ENCODE results near the gene THSD7A. TPM values are rescaled to one million over a fixed set of nuclear protein-coding genes. Genes with fewer than 3 reads are reported as not detected.

Gene THSD7A
- total RNA-seq, 1 donor from 2014 or later = 1.5 TPM

GRCh38 chr7:11420049-11420448, 411.9 kb downstream of the THSD7A start:
- ATAC-seq = no peak
- no peak for DNase-seq (ENCODE audit: missing footprints)
- intact Hi-C loops (cut with DNase I) = no loop called here

DNA sequence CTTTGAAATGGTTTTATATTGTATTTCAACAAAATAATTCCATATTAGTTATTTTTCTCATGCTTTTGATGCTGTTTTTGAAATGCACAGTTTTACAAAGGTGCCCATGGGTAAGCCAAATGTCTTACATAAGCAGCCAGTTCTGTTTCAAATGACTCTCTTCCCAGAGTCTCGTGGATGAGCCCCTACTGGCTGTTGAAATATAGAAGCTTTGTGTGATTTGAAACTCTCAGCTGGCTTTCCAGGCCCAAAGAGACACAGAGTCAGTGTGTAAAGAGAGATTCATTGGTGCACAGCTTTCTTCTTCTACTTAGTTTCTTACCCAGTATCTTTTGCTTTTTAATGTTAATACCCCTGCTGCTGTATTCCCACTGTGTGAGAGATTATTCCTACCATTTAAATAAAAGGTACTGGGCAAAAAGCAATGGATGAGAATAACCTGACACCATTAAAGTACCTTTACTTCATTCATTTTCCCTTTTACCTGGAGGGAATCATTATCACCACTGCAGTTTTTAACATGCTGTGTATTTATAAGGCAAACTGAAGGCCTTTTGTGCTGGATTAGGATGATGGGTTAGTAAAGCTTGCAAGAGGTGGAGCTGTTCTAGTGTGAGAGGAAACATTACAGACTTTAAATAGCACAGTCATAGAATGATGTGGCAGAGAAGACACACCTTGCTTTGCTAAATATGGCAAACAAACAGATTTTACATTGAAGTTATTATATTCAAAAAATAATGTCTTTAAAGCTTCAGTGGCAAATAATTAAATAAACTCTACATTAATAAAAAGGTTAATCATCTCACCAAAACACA, 415.1 kb downstream of the THSD7A start:
- ATAC-seq (no peak), DNase-seq (ENCODE audit: missing footprints) (no peak)
- intact Hi-C loops (cut with DNase I) = no loop called here

DNA sequence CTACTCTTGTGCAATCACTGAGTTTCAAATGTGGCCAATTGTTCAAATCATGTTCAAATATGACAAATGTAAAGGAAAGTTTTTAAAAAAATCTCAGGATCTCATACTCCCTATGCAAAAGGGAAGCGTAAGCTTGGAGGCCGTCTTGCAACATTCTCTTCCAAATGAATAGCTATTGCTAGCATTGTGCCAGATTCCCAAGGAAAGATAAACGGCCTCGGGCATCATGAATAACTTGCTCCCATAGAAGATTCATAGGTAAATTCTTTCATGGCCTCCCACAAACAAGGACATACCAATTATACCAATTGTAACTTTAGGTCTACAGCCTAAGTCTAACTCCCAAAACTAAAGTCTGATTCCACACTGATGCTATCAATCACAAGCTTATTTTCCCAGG, 416.9 kb downstream of the THSD7A start:
- ATAC-seq (no peak), DNase-seq (ENCODE audit: missing footprints) (no peak)
- intact Hi-C loops (cut with DNase I) = no loop called here

DNA sequence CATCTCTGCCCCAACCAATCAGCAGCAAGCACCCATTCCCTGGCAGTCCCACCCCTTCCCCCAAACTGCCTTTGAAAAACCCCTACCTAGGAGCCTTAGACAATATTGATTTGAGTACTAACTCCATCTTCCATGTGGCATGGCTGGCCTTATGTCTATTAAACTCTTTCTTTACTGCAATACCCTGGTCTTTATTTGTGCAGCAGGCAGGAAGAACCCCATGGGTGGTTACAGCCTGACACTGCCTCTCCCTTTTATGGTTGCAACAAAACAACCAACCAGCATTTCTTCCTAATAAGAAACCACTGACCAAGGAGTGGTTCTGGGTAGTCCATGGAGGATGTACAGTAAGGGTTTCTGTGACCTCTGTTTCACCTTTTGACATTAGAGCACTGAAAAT, 418.1 kb downstream of the THSD7A start:
- ATAC-seq (no peak), DNase-seq (ENCODE audit: missing footprints) (no peak)
- intact Hi-C loops (cut with DNase I) = no loop called here

GRCh38 chr7:11412036-11412435, 420.0 kb downstream of the THSD7A start:
- intact Hi-C loops (cut with DNase I) = no loop called here
- ATAC-seq (no peak), DNase-seq (ENCODE audit: missing footprints) (no peak)

- ATAC-seq = no peak
- intact Hi-C loops (cut with DNase I) = no loop called here
- no peak for DNase-seq (ENCODE audit: missing footprints)
Measured at GRCh38 chr7:11410656-11411644, 421.0 kb downstream of the THSD7A start.

GRCh38 chr7:11404355-11404754, 427.6 kb downstream of the THSD7A start:
- intact Hi-C loops (cut with DNase I) = no loop called here

GRCh38 chr7:11403781-11404180, 428.2 kb downstream of the THSD7A start:
- no peak for ATAC-seq
- intact Hi-C loops (cut with DNase I) = no loop called here
- no peak for DNase-seq (ENCODE audit: missing footprints)

More at GRCh38 chr7:11404355-11404754, 427.6 kb downstream of the THSD7A start:
- ATAC-seq (no peak), DNase-seq (ENCODE audit: missing footprints) (no peak)

DNA sequence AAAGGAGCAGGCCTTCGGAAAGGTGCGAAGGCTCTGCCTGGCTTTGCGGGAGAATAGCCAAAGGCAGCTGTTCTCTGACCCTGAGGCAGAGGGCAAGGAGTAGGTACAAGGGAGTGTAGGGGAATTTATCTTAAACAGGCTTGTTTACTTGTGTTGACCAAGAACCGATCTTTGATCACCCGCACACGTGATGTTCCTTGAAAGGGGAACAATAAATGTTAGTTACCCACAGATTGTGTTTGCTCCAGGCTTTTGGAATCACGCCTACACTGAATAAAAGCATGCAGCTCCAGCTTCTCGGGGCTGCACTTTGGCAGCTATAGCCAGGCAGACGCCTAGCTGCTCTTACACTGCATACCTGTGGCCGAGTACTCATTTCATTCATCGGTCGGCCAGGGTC, 437.6 kb downstream of the THSD7A start:
- intact Hi-C loops (cut with DNase I) = no loop called here
- no peak for ATAC-seq
- no peak for DNase-seq (ENCODE audit: missing footprints)

DNA sequence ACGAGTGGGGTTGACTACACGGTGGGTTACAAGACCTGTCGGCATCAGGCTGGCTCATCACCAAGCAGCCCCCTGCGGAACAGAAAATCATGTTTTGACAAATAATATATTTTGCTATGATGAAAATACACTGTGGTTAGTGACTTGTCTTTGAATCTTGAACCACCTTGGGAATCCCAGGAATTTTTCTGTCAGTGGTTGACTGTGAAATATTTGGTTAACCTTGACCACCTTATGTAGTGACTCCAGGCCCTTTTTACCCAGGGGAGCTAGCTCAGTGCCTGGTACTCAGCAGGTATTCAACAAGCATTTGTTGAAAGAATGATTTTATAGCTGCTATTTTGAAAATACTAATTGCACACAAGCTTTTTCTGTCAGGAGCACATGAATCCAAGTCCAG, 452.4 kb downstream of the THSD7A start:
- ATAC-seq = no peak
- DNase-seq (ENCODE audit: missing footprints) = no peak
- intact Hi-C loops (cut with DNase I) = no loop called here

DNA sequence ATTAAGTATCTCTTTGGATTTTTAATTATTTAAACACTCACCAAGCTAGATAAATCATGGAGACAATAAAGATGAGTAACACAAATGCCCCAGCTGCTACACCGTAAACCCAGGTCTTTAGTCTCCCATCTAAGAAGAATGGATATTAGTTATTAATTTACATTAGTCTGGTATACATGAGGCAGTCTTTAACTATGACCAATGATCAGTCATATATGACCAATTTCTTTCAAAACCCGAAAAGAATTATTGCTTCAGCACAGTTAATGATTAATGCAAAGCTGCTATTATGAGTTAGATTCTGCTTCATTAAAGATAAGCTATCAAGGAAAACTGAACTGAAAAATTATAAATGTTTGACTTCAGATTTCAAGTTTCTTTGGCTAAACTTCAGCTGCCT, 455.5 kb downstream of the THSD7A start:
- no peak for ATAC-seq
- DNase-seq (ENCODE audit: missing footprints) = no peak
- intact Hi-C loops (cut with DNase I) = no loop called here

DNA sequence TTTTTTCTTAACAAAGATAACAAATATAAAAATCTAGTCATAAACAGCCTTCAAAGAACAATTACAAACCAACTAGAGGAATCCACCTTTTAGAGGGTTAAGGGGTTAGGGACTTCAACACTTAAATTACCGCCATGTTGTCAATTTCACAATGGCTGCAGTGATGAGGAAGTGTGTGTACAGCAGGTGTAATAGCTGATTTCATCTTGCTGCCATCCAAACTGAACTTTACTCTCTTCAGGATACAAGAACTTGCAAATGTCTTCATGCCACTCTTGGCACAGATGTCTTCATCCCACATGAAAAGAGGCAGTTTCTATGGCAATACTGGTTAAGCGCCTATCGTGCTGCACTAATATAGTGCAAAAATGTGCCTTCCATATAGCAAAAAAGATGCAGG, 457.4 kb downstream of the THSD7A start:
- DNase-seq (ENCODE audit: missing footprints) = no peak
- intact Hi-C loops (cut with DNase I) = no loop called here
- no peak for ATAC-seq

DNA sequence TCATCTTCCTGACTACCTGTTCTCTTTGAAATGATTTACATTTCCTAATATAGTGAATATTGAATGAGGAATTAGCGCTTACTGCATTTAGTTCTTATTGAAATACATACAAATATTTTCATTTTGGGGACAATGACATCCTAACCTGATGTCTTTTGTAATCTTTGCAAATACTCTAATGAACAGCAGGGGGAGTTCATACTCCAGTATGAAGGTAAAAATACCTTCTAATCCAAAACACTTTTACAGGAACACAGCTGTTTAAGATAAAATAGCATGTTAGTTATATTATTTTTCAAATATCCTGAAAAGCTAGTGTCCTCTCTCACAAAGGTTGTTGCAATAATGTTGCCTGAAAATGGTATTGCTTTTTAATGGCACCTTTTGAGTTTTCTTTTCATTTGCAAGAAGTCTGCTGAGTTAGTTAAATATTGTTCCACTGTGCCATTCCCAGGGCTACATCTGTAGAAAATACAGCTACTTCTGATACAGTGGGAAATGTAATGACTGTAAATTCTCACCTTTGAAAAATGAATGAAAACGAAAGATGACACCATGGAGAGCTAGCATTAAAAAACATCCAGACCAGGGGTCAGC, 458.4 kb downstream of the THSD7A start:
- intact Hi-C loops (cut with DNase I) = no loop called here
- no peak for DNase-seq (ENCODE audit: missing footprints)
- ATAC-seq = no peak

GRCh38 chr7:11369696-11370095, 462.3 kb downstream of the THSD7A start:
- DNase-seq (ENCODE audit: missing footprints) (no peak), ATAC-seq (no peak)
- intact Hi-C loops (cut with DNase I) = no loop called here

GRCh38 chr7:11366118-11366517, 465.9 kb downstream of the THSD7A start:
- DNase-seq (ENCODE audit: missing footprints) (no peak), ATAC-seq (no peak)
- intact Hi-C loops (cut with DNase I) = no loop called here

DNA sequence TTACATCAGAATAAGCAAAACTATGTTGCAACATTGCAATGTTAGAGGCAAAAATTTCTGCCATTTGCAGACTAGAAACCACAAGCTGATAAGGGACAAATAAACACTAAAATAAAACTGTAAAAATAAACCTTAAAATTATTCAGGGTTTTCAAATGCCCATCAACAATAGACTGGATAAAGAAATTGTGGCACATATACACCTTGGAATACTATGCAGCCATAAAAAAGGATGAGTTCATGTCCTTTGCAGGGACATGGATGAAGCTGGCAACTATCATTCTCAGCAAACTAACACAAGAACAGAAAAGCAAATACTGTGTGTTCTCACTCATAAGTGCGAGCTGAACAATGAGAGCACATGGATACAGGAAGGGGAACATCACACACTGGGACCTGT, 473.4 kb downstream of the THSD7A start:
- no peak for DNase-seq (ENCODE audit: missing footprints)
- ATAC-seq = no peak
- intact Hi-C loops (cut with DNase I) = no loop called here

GRCh38 chr7:11355399-11356005, 476.5 kb downstream of the THSD7A start:
- intact Hi-C loops (cut with DNase I) = no loop called here
- ATAC-seq = no peak

GRCh38 chr7:11346302-11346701, 485.7 kb downstream of the THSD7A start:
- intact Hi-C loops (cut with DNase I) = no loop called here
- ATAC-seq (no peak), DNase-seq (ENCODE audit: missing footprints) (no peak)

More at GRCh38 chr7:11355399-11356005, 476.5 kb downstream of the THSD7A start:
- no peak for DNase-seq (ENCODE audit: missing footprints)

GRCh38 chr7:11345621-11346020, 486.4 kb downstream of the THSD7A start:
- DNase-seq (ENCODE audit: missing footprints) = no peak
- no peak for ATAC-seq
- intact Hi-C loops (cut with DNase I) = no loop called here
